Measurements from ENCODE around the gene ZNF792.
"Not testable (repeated sequence)": the region's sequence is repeated elsewhere in the genome, so short reads cannot be mapped to it uniquely, and the experiment has no call there.

ZNF792 gene

DNA sequence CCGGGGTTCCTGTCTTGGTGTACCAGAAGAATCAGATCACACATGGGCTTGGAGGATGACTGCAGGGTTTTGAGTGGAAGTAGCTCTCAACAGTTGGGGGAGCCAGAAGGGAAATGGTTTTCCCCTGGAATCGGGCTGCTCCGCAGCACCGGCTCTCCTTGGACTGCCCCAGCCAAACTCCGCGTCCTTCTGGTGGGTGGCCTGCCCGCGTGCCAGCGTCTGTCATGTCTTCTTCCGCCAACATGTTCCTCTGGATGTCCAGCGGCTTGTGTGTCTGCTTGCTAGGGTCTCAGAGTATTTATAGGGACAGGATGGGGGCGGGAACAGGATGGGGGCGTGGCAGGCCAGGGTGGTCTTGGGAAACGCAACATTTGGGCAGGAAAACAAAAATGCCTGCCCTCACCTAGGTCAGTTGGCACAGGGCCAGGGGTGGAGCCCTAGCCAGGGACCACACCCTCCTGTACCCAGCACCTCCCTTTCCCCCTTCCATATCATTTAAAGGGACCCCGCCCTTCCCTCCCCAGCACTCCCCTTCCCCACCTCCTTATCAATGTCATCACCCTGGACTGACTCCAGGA lies 38.7 kb downstream of the ZNF792 start:
- no peak for DNase-seq (ENCODE audit: low read depth in 2 of 2)

GRCh38 chr19:34920090-34920786 lies 43.8 kb downstream of the ZNF792 start:
- not testable (repeated sequence) for DNase-seq (ENCODE audit: low read depth in 2 of 2)

DNA sequence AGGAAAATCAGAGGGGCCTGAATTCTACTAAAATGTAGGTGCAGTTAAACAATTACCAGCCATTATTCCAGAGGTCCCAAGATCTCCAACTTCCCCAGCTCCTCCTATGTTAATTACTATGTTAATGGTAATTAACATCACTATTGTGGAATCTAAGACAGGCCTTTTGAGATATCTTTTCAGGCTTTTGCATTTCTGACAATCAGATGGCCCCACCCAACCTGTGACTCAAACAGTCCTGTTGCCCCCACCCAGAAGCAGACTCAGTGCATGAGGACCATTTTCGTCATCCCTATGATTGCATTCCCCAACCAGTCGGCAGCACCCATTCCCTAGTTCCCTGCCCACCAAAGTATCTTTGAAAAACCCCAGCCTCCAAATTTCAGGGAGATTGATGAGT lies 45.8 kb downstream of the ZNF792 start:
- no peak for DNase-seq (ENCODE audit: low read depth in 2 of 2)

GRCh38 chr19:34917144-34917543 lies 46.9 kb downstream of the ZNF792 start:
- DNase-seq (ENCODE audit: low read depth in 2 of 2) = not testable (repeated sequence)

- no peak for DNase-seq (ENCODE audit: low read depth in 2 of 2)
Measured at GRCh38 chr19:34910770-34911169, 53.3 kb downstream of the ZNF792 start.

All from fibroblast of skin of left quadriceps (primary cell).